ENCODE measurements around the gene RNF112. TPM values are rescaled to one million over a fixed set of nuclear protein-coding genes. Genes with fewer than 3 reads are reported as not detected.

RNF112 gene
- total RNA-seq, 1 experiment from 2014 or later: 0.18 TPM

GRCh38 chr17:19415806-19416775, 5.1 kb downstream of the RNF112 start:
- no peaks in the 10 kb centered on the region for H3K4me1 ChIP-seq (ENCODE audit: insufficient read depth, low read length)
- H3K27ac ChIP-seq (ENCODE audit: low read length): no peak overlapping the region
- TF ChIP-seq CTCF (conservative IDR thresholded peaks at IDR 0.05; ENCODE audit: low read depth, low read length) (no peak), EZH2 (IDR thresholded peaks at IDR 0.05; ENCODE audit: low read length, unreplicated experiment) (no peak)
- DNase-seq: no peak
- no peaks in the 10 kb centered on the region for H4K20me1 ChIP-seq (ENCODE audit: low read length)
- no peaks in the 10 kb centered on the region for H3K9me3 ChIP-seq (ENCODE audit: low read length)
- no peak overlapping the region for H3K9ac ChIP-seq (ENCODE audit: low read length)
- H3F3A ChIP-seq (ENCODE audit: low read length, unreplicated experiment): no peaks in the 10 kb centered on the region
- no peak overlapping the region for H2AFZ ChIP-seq (ENCODE audit: low read length)
- H3K4me2 ChIP-seq (ENCODE audit: low read length): no peak overlapping the region
- H3K27me3 ChIP-seq (ENCODE audit: low read length): no peaks in the 10 kb centered on the region
- ChIA-PET POLR2A (ENCODE audit: unreplicated experiment) (no interaction called here), CTCF (no interaction called here)
- no peaks in the 10 kb centered on the region for H3K79me2 ChIP-seq (ENCODE audit: low read length)
- ATAC-seq: no peak
- H3K9me2 ChIP-seq (replicated peaks; ENCODE audit: low read length): no peaks in the 10 kb centered on the region
- no peaks in the 10 kb centered on the region for H3K36me3 ChIP-seq (ENCODE audit: low read depth, low read length)
- no peak overlapping the region for H3K4me3 ChIP-seq (ENCODE audit: low read length)
- BruUV-seq (replicated peaks): no TSS peak
- intact Hi-C loops (cut with micrococcal nuclease): no loop called here

GRCh38 chr17:19417611-19418010, 6.6 kb downstream of the RNF112 start:
- no peak for TF ChIP-seq EZH2phosphoT487 (IDR thresholded peaks at IDR 0.05; ENCODE audit: borderline replicate concordance, low read length)
- no peak for TF ChIP-seq EZH2 (IDR thresholded peaks at IDR 0.05; ENCODE audit: low read length, unreplicated experiment)
- no peak for TF ChIP-seq CTCF (conservative IDR thresholded peaks at IDR 0.05; ENCODE audit: low read depth, low read length)
- ChIA-PET POLR2A (ENCODE audit: unreplicated experiment) (no interaction called here), CTCF (no interaction called here)
- no peak overlapping the region for H3K27ac ChIP-seq (ENCODE audit: low read length)
- no peaks in the 10 kb centered on the region for H3F3A ChIP-seq (ENCODE audit: low read length, unreplicated experiment)
- ATAC-seq: no peak
- no peaks in the 10 kb centered on the region for H3K36me3 ChIP-seq (ENCODE audit: low read depth, low read length)
- no peak overlapping the region for H3K4me2 ChIP-seq (ENCODE audit: low read length)
- no peak for DNase-seq
- H3K4me3 ChIP-seq (ENCODE audit: low read length): no peak overlapping the region
- no TSS peak for BruUV-seq (replicated peaks)
- no peaks in the 10 kb centered on the region for H4K20me1 ChIP-seq (ENCODE audit: low read length)
- H3K9me3 ChIP-seq (ENCODE audit: low read length): no peaks in the 10 kb centered on the region
- no peaks in the 10 kb centered on the region for H3K27me3 ChIP-seq (ENCODE audit: low read length)
- no peak overlapping the region for H2AFZ ChIP-seq (ENCODE audit: low read length)
- H3K4me1 ChIP-seq (ENCODE audit: insufficient read depth, low read length): no peaks in the 10 kb centered on the region
- H3K9ac ChIP-seq (ENCODE audit: low read length): no peak overlapping the region
- intact Hi-C loops (cut with micrococcal nuclease): no loop called here
- H3K9me2 ChIP-seq (replicated peaks; ENCODE audit: low read length): no peaks in the 10 kb centered on the region
- no peaks in the 10 kb centered on the region for H3K79me2 ChIP-seq (ENCODE audit: low read length)
